KMS-11 (cell line): ENCODE results near the gene KRTAP10-8.

Experiments used
- H2AFZ ChIP-seq: fragments of 200-600 bp; sonication (generic); 2 replicates; pipeline ENCODE4 v1.6.1; 2016; ENCODE audit warnings: antibody characterized with exemption, mixed run types, low read depth
- H3K27ac ChIP-seq: fragments of 200-600 bp; sonication (generic); 2 replicates; pipeline ENCODE4 v1.6.1; 2016; ENCODE audit warnings: mild to moderate bottlenecking, mixed run types
- H3K27me3 ChIP-seq: fragments of 200-600 bp; sonication (generic); 2 replicates; pipeline ENCODE4 v1.6.1; 2017; ENCODE audit warnings: mild to moderate bottlenecking, low read depth, mixed run types, moderate library complexity; ENCODE audit not compliant: insufficient read depth
- H3K36me3 ChIP-seq: fragments of 200-600 bp; sonication (generic); 2 replicates; pipeline ENCODE4 v1.6.1; 2017; ENCODE audit warnings: mild to moderate bottlenecking, mixed run types; ENCODE audit not compliant: insufficient read depth
- H3K4me1 ChIP-seq: fragments of 200-600 bp; sonication (generic); 2 replicates; pipeline ENCODE4 v1.6.1; 2016; ENCODE audit warnings: mild to moderate bottlenecking, low read depth, mixed run types; ENCODE audit not compliant: poor library complexity, severe bottlenecking
- H3K4me2 ChIP-seq: fragments of 200-600 bp; sonication (generic); 2 replicates; pipeline ENCODE4 v1.7.0; 2016; ENCODE audit warnings: mild to moderate bottlenecking, mixed run types
- H3K4me3 ChIP-seq: fragments of 200-600 bp; sonication (generic); IDR thresholded peaks from 2 replicates; pipeline ENCODE4 v1.6.1; 2017; ENCODE audit warnings: low read depth, low read length, mixed read lengths; ENCODE audit not compliant: insufficient read depth
- H3K79me2 ChIP-seq: fragments of 200-600 bp; sonication (generic); 2 replicates; pipeline ENCODE4 v1.6.1; 2016; ENCODE audit warnings: low read depth, mixed run types; ENCODE audit not compliant: insufficient read depth
- H3K9ac ChIP-seq: fragments of 200-600 bp; sonication (generic); 2 replicates; pipeline ENCODE4 v1.6.1; 2016; ENCODE audit warnings: mild to moderate bottlenecking, mixed run types
- H4K20me1 ChIP-seq: fragments of 200-600 bp; sonication (generic); 2 replicates; pipeline ENCODE4 v1.6.1; 2016; ENCODE audit warnings: mild to moderate bottlenecking, mixed run types; ENCODE audit not compliant: insufficient read depth
- TF ChIP-seq, protein P1 (sequence below): fragments of 200-600 bp; sonication (generic); conservative IDR thresholded peaks from 2 replicates; pipeline ENCODE4 v1.6.1; 2017; ENCODE audit warnings: low read depth, mild to moderate bottlenecking, antibody characterized with exemption, low read length, moderate library complexity, mixed read lengths

Gene KRTAP10-8

GRCh38 chr21:44593598-44594405 lies 18.1 kb upstream of the KRTAP10-8 start:
- H3K4me3 ChIP-seq = no peak overlapping the region
- TF ChIP-seq, protein P1, sequence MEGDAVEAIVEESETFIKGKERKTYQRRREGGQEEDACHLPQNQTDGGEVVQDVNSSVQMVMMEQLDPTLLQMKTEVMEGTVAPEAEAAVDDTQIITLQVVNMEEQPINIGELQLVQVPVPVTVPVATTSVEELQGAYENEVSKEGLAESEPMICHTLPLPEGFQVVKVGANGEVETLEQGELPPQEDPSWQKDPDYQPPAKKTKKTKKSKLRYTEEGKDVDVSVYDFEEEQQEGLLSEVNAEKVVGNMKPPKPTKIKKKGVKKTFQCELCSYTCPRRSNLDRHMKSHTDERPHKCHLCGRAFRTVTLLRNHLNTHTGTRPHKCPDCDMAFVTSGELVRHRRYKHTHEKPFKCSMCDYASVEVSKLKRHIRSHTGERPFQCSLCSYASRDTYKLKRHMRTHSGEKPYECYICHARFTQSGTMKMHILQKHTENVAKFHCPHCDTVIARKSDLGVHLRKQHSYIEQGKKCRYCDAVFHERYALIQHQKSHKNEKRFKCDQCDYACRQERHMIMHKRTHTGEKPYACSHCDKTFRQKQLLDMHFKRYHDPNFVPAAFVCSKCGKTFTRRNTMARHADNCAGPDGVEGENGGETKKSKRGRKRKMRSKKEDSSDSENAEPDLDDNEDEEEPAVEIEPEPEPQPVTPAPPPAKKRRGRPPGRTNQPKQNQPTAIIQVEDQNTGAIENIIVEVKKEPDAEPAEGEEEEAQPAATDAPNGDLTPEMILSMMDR = no peak
- H3K36me3 ChIP-seq = no peaks in the 10 kb centered on the region
- H3K27me3 ChIP-seq = peaks cover 62% of the 10 kb centered on the region; the same call in 1 of the 2 replicates
- no peak overlapping the region for H3K9ac ChIP-seq
- H4K20me1 ChIP-seq = no peaks in the 10 kb centered on the region
- no peaks in the 10 kb centered on the region for H3K79me2 ChIP-seq
- H3K4me1 ChIP-seq = no peaks in the 10 kb centered on the region
- no peak overlapping the region for H3K27ac ChIP-seq
- no peak overlapping the region for H2AFZ ChIP-seq
- no peak overlapping the region for H3K4me2 ChIP-seq

DNA sequence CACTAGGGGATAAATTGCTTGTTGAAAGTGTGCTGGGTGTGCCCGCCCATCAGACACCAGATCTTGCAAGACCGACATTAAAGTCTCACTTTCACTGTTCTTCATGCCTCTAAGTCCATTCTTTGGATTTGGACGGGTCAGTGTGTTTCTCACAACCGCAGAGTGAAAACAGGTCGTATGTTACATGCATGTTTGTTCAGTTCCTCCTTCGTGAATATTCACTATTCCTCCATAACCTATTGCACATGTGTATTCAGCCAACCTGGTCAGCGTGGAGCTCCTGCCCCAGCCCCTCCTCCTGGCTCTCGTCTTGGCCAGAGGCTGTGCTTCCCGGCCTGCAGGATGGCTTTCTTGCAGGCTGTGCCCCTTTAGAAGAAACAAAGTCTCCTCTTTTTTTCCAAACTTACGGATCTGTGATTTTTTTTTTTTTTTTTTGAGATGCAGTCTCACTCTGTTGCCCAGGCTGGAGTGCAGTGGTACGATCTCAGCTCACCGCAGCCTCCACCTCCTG lies 17.4 kb upstream of the KRTAP10-8 start:
- H2AFZ ChIP-seq = no peak overlapping the region
- no peaks in the 10 kb centered on the region for H3K4me1 ChIP-seq
- no peak overlapping the region for H3K9ac ChIP-seq
- no peaks in the 10 kb centered on the region for H4K20me1 ChIP-seq
- H3K27me3 ChIP-seq = peaks cover 63% of the 10 kb centered on the region; the same call in 1 of the 2 replicates
- no peaks in the 10 kb centered on the region for H3K79me2 ChIP-seq
- H3K4me3 ChIP-seq = no peak overlapping the region
- TF ChIP-seq, protein P1 = no peak
- H3K4me2 ChIP-seq = no peak overlapping the region
- no peaks in the 10 kb centered on the region for H3K36me3 ChIP-seq
- no peak overlapping the region for H3K27ac ChIP-seq

DNA sequence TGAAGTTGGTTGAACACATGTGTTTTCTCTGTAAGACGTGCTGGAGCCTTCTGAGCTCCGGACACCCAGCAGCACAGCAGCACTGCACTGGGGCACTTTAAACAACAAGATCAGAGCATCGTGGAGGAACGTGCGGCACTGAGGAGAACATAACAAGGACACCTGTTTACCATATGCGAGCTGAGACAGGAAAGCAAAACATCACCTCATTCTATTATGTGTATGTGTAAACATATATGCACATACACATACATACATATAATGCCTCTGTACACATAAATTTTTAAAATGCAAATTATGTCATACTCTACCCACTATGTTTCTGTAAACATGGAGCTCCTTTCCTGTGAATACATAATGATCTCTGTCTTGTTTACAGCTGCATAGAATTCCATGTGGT lies 16.4 kb upstream of the KRTAP10-8 start:
- Histone ChIP-seq H3K27ac (no peak overlapping the region), H3K79me2 (no peaks in the 10 kb centered on the region), H3K4me3 (no peak overlapping the region), H4K20me1 (no peaks in the 10 kb centered on the region), H3K4me2 (no peak overlapping the region), H3K36me3 (no peaks in the 10 kb centered on the region), H3K9ac (no peak overlapping the region), H2AFZ (no peak overlapping the region), H3K4me1 (no peaks in the 10 kb centered on the region), H3K27me3 (peaks cover 70% of the 10 kb centered on the region; the same call in 1 of the 2 replicates)
- TF ChIP-seq, protein P1 = no peak

DNA sequence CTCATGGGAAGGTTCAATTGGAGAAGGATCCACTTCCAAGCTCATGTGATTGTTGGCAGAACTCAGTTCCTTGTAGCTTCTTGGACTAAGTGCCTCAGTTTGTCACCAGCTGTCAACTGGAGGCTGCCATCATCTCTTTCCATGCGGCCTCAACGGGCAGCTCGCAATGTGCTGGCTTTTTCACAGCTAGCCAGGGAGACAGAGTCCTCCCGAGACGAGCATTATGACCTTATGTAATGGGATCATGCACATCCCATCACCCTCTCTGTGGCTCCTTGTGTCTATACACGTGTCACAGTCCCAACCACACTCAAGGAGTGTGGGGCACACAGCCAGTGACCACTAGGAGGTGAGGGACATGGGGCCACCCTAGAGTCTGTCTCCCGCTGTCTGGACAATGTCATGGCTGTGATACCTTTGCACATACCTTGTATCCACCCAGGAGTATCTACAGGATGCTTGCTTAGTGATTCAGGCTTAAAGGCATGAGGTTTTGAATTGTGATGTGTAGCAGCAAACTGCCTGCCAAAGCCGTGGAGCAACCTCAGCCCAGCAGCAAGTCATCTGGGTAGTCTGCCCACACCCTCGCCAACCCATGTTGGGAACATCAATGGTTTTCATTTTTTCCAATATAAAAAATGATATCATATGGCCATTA lies 15.7 kb upstream of the KRTAP10-8 start:
- Histone ChIP-seq H4K20me1 (no peaks in the 10 kb centered on the region), H2AFZ (no peak overlapping the region), H3K27me3 (peaks cover 70% of the 10 kb centered on the region; the same call in 1 of the 2 replicates), H3K79me2 (no peaks in the 10 kb centered on the region), H3K27ac (no peak overlapping the region), H3K4me3 (no peak overlapping the region), H3K4me2 (no peak overlapping the region), H3K9ac (no peak overlapping the region), H3K4me1 (no peaks in the 10 kb centered on the region), H3K36me3 (no peaks in the 10 kb centered on the region)
- TF ChIP-seq, protein P1 = no peak
